NCI-H1417 treated with DMSO at 0.1 percent for 48 hours (cell line): ENCODE results near the gene RCL1.

Experiments used
- DNase-seq: peaks from one replicate; lab custom pipeline; 2025; lab: John Stamatoyannopoulos, UW

RCL1 gene

DNA sequence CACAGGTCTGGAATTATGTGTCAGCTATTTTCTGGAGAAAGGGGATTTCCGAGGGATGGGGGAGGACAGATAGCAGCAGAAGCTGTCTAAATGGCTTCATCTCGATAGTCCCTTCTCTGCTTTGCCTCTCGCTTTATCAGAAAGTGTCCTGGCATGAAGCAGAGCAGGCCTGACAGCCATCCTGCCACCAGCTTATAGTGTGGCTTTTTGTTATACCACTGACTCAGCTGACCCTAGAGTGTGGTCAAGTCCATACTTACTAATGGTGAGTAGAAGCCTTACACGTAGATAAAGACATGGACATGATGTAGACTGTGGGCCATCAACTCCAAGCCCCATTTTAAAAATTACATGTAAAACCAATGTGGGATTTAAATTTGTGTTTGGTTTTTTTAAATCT, 50.0 kb downstream of the RCL1 start:
- DNase-seq: no peak

GRCh38 chr9:4844056-4844838, 51.5 kb downstream of the RCL1 start:
- DNase-seq: no peak

DNA sequence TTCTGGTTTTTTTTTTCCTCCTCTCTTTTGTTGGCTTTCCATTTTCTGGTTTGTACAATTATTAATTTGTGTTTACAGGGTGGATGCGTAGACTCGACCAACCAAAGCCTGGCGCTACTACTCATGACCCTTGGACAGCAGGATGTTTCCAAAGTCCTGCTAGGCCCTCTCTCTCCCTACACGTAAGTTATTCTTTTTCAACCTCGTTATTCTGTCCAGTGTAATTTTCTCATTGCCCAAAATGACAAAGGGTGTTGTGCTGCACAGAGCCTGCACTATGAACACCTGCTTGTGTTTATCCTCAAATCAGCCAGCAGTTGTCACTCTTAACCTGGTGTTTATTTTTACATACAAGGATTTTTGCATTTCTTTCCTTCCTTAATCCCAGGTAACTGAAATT, 56.6 kb downstream of the RCL1 start:
- DNase-seq: no peak

DNA sequence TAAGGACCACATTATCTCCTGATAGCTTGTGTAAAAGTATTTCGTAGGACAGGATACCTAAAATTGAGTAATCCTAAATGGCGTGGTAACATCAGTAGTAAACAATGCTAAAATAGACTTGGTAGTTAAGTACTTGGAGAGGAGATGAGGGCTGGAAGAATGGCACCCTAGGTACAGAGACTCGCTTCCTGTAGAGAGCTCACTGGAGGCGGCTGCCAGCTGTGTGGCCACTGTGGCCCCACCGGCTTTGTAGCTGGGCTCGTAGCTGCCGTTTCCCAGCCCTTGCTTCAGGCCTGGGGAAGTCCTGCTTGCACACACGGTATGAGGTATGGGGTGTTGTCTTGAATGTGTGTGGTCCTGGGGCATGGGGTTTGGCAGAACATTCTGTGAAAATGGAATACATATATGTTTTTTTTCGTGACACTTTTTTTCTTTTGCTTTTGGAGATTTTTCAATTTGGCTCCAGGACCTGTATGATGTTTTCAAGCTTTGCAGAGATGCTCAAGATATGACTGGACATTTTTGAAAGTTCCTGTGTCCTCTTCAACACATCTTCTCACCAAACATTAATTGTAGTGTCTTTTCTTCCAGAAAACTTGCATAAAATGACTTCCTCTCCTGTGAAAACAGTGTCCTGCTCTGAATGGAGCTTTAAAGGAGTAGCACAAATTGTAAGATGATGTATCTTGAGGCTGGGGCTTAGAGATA, 58.0 kb downstream of the RCL1 start:
- no peak for DNase-seq

GRCh38 chr9:4852419-4852818, 59.7 kb downstream of the RCL1 start:
- DNase-seq: no peak

DNA sequence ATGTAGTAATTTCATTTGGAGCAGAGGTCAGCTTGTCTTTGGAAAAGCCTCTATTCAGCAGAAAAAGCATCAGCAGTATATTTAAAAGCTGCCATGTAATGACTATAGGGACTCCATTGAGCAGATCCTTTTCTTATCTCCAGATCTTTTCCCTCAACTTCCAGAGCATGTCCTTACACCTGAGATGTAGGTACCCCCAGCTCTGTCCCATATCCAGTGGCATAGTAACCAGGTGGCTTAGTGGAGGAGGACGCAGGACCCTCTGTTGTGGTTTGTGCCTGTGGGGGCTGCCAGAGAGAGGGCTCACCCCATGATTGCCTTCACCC, 61.5 kb downstream of the RCL1 start:
- no peak for DNase-seq

GRCh38 chr9:4855841-4856240, 63.1 kb downstream of the RCL1 start:
- no peak for DNase-seq

GRCh38 chr9:4857163-4857810, 64.5 kb downstream of the RCL1 start:
- no peak for DNase-seq

- DNase-seq: no peak
Measured at GRCh38 chr9:4859035-4859434, 66.3 kb downstream of the RCL1 start.

DNA sequence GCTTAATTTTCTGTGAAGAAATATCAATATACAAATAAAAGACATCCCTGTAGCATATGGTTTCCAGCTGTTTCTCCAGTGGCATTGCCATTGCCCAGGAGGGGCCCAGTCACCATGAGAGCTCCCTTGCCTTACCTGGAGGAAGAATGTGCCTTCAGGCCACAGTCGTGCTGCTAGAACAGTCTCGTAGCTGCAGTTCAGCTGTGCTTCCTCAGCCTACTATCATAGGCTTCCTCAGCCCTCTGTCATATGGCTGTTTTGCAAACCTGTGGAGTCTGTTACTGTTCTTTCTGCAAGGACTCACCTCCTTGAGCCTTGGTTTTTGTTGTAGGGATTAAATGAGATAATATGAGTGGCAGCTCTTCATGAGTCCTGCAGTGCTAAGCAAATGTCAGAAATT, 67.6 kb downstream of the RCL1 start:
- DNase-seq: no peak

- DNase-seq: no peak
Measured at GRCh38 chr9:4861145-4861544, 68.4 kb downstream of the RCL1 start.

DNA sequence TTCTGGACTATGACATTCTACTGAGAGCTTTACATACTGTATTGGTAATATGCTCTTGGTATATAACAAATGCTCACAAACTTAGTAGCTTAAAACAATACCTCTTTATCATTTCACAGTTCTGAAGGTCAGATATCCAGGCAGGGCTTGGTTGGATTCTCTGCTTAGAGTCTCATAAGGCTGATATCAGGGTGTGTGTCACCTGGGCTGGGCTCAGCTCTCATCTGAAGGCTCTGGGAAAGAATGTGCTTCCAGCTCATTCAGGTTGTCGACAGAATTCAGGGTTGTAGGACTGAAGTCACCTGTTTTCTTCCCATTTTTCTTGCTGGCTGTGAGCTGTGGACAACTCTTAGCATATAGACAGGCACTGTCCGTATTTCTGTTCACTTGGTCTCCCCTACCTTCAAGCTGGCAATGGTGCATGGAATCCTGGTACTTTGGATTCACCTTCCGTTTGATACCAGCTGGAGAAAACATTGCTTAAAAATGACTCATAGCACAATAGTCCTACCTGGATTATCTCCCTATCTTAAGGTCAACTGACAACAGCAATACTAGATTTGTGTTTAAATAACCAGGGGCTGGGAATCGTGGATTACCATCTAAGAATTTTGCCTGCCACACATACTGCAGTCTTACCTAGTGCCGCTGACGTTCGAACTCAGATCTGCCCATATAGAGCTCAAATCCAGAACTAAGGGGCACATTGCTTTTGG, 69.2 kb downstream of the RCL1 start:
- no peak for DNase-seq

DNA sequence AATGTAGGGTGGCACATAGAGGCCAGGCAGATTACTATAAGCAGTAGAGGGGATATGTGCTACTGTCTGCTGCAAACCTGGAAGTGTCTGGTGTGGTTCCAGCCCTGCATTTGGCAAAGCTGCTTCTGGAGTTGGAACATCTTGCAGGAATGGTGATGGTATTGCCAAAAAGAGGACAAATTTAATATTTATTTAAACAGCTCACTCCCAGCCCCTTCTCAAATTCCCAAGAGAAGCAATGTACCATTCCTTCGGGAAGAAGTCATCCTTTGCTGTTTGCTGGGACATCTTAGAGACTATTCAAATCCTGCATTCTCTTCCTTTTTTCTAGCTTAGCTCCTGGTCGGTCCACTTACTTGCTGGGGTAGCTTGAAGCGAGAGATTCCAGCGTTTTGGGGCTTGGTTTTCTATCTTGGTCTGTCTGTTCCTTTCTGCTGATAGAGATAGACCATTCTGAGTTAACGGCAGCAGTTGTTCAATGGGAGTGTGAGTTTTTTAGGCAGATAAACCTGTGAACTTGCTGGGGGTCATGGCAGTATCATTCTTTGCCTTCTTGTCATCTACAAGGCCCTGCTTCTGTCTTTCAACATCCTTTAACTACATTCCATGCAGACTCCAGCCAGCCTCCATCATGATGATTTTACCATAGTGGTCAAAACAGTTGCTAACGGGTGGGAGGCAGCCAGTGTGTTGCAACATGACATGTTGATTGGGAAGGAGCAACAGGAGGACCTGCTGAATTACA, 69.9 kb downstream of the RCL1 start:
- no peak for DNase-seq

- DNase-seq: no peak
Measured at GRCh38 chr9:4864234-4864661, 71.5 kb downstream of the RCL1 start.

DNA sequence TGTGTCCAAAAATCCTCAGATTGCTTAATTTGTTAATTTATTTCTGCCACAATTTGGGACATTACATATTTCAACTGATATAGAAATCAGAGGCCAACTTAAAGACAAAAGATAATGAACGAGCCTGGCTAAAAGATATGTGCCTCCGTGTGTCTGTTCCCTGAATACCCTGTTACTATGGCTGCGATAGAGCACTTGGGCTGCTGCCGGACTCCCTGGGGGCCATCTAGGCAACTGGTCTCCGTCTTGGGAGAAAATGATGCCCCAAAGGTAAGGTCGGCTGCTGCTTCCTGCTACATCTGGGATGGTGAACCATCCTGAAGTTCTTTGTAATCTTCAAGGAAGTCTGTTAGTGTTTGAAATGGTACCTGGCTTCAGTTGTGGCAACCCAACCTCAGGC, 72.0 kb downstream of the RCL1 start:
- DNase-seq: no peak

- no peak for DNase-seq
Measured at GRCh38 chr9:4865681-4866080, 72.9 kb downstream of the RCL1 start.

- DNase-seq: no peak
Measured at GRCh38 chr9:4866239-4866969, 73.7 kb downstream of the RCL1 start.

- no peak for DNase-seq
Measured at GRCh38 chr9:4873066-4873465, 80.3 kb downstream of the RCL1 start.

- no peak for DNase-seq
Measured at GRCh38 chr9:4875559-4875958, 82.8 kb downstream of the RCL1 start.

DNA sequence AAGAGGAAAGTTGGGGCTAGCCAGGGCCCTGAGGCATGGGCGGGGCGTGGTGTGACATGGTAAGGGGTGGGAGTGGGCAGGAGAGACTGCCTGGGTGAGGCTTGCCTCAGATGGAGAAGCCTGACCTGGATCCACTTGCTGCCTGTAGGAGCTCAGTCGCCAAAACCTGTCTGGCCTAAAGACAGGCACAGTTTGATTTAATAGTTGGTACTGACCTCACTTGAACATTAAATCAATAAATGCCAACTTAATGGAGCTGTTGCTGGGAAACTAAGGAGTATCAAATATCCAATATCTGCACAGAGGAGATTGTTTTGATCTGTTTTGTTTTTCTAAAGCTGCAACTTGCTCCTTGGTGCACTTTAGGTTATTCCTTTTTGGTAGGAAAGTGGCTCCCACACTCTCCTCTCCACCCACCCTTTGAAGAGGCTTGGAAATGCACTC, 86.4 kb downstream of the RCL1 start:
- no peak for DNase-seq

- DNase-seq: no peak
Measured at GRCh38 chr9:4883326-4883873, 90.7 kb downstream of the RCL1 start.
